ENCODE results near the gene NCSTN. TPM values are rescaled to one million over a fixed set of nuclear protein-coding genes. Genes with fewer than 3 reads are reported as not detected.

The NCSTN gene
- total RNA-seq, 3 donors from 2014 or later: 52.0 to 61.7 (median 60.5) TPM

GRCh38 chr1:160338580-160338979 lies 4.6 kb upstream of the NCSTN start:
- DNase-seq (no peak), ATAC-seq (no peak)
- no peaks in the 10 kb centered on the region for H3K9me3 Mint-ChIP-seq
- H3K4me1 Mint-ChIP-seq (ENCODE audit: low read depth): peaks cover 36% of the 10 kb centered on the region
- H3K4me3 Mint-ChIP-seq: no peak overlapping the region
- H3K27me3 Mint-ChIP-seq (ENCODE audit: low read depth): no peaks in the 10 kb centered on the region
- peaks cover 41% of the 10 kb centered on the region for H3K36me3 Mint-ChIP-seq (ENCODE audit: insufficient read depth)

- peaks cover 33% of the 10 kb centered on the region for H3K36me3 Mint-ChIP-seq (ENCODE audit: insufficient read depth)
- no peak overlapping the region for H3K4me3 Mint-ChIP-seq
- no peak for ATAC-seq
- H3K27me3 Mint-ChIP-seq (ENCODE audit: low read depth): no peaks in the 10 kb centered on the region
- no peak for DNase-seq
- H3K9me3 Mint-ChIP-seq: no peaks in the 10 kb centered on the region
- H3K4me1 Mint-ChIP-seq (ENCODE audit: low read depth): peaks cover 47% of the 10 kb centered on the region
These were observed 3.0 kb upstream of the NCSTN start for GRCh38 chr1:160340146-160340545.

GRCh38 chr1:160340866-160341265 lies 2.3 kb upstream of the NCSTN start:
- Mint-ChIP-seq H3K27me3 (ENCODE audit: low read depth) (no peaks in the 10 kb centered on the region), H3K36me3 (ENCODE audit: insufficient read depth) (peaks cover 33% of the 10 kb centered on the region)
- ATAC-seq: no peak

GRCh38 chr1:160342526-160342925 lies 657 bp upstream of the NCSTN start:
- H3K9me3 Mint-ChIP-seq: no peaks in the 10 kb centered on the region
- H3K4me3 Mint-ChIP-seq: peak overlapping the region; percentile 100
- no peaks in the 10 kb centered on the region for H3K27me3 Mint-ChIP-seq (ENCODE audit: low read depth)
- ATAC-seq (peak; percentile 2 to 13), DNase-seq (no peak)
- H3K36me3 Mint-ChIP-seq (ENCODE audit: insufficient read depth): peaks cover 33% of the 10 kb centered on the region
- peaks cover 53% of the 10 kb centered on the region for H3K4me1 Mint-ChIP-seq (ENCODE audit: low read depth)

More at GRCh38 chr1:160340866-160341265, 2.3 kb upstream of the NCSTN start:
- no peak for DNase-seq
- Mint-ChIP-seq H3K4me1 (ENCODE audit: low read depth) (peaks cover 47% of the 10 kb centered on the region), H3K4me3 (peak overlapping the region; percentile 7), H3K9me3 (no peaks in the 10 kb centered on the region)

- Mint-ChIP-seq H3K27me3 (ENCODE audit: low read depth) (no peaks in the 10 kb centered on the region), H3K36me3 (ENCODE audit: insufficient read depth) (peaks cover 18% of the 10 kb centered on the region), H3K4me1 (ENCODE audit: low read depth) (peaks cover 44% of the 10 kb centered on the region), H3K4me3 (peak overlapping the region; percentile 100), H3K9me3 (no peaks in the 10 kb centered on the region)
- ATAC-seq (no peak), DNase-seq (no peak)
These were observed 1.1 kb downstream of the NCSTN start for GRCh38 chr1:160344241-160344640.

GRCh38 chr1:160344936-160345335 lies 1.8 kb downstream of the NCSTN start:
- DNase-seq: no peak
- Mint-ChIP-seq H3K36me3 (ENCODE audit: insufficient read depth) (peaks cover 18% of the 10 kb centered on the region), H3K4me3 (peak overlapping the region; percentile 100), H3K9me3 (no peaks in the 10 kb centered on the region), H3K4me1 (ENCODE audit: low read depth) (peaks cover 40% of the 10 kb centered on the region), H3K27me3 (ENCODE audit: low read depth) (no peaks in the 10 kb centered on the region)
- no peak for ATAC-seq

GRCh38 chr1:160346463-160346862 lies 3.3 kb downstream of the NCSTN start:
- ATAC-seq: no peak
- Mint-ChIP-seq H3K36me3 (ENCODE audit: insufficient read depth) (peaks cover 24% of the 10 kb centered on the region), H3K27me3 (ENCODE audit: low read depth) (no peaks in the 10 kb centered on the region)

GRCh38 chr1:160346958-160347357 lies 3.8 kb downstream of the NCSTN start:
- H3K27me3 Mint-ChIP-seq (ENCODE audit: low read depth): no peaks in the 10 kb centered on the region
- ATAC-seq: no peak
- DNase-seq: no peak
- no peak overlapping the region for H3K4me3 Mint-ChIP-seq
- H3K36me3 Mint-ChIP-seq (ENCODE audit: insufficient read depth): peaks cover 27% of the 10 kb centered on the region
- peaks cover 21% of the 10 kb centered on the region for H3K4me1 Mint-ChIP-seq (ENCODE audit: low read depth)
- no peaks in the 10 kb centered on the region for H3K9me3 Mint-ChIP-seq

More at GRCh38 chr1:160346463-160346862, 3.3 kb downstream of the NCSTN start:
- no peak overlapping the region for H3K4me3 Mint-ChIP-seq
- no peaks in the 10 kb centered on the region for H3K9me3 Mint-ChIP-seq
- peaks cover 25% of the 10 kb centered on the region for H3K4me1 Mint-ChIP-seq (ENCODE audit: low read depth)
- DNase-seq: no peak

- ATAC-seq: no peak
These were observed 8.4 kb downstream of the NCSTN start for GRCh38 chr1:160351629-160352028.

GRCh38 chr1:160352555-160352954 lies 9.4 kb downstream of the NCSTN start:
- DNase-seq: no peak
- H3K36me3 Mint-ChIP-seq (ENCODE audit: insufficient read depth): peaks cover 58% of the 10 kb centered on the region
- no peak for ATAC-seq

More at GRCh38 chr1:160351629-160352028, 8.4 kb downstream of the NCSTN start:
- Mint-ChIP-seq H3K9me3 (no peaks in the 10 kb centered on the region), H3K4me1 (ENCODE audit: low read depth) (peaks cover 6% of the 10 kb centered on the region), H3K27me3 (ENCODE audit: low read depth) (no peaks in the 10 kb centered on the region), H3K4me3 (no peak overlapping the region), H3K36me3 (ENCODE audit: insufficient read depth) (peaks cover 57% of the 10 kb centered on the region)
- no peak for DNase-seq

GRCh38 chr1:160353223-160353622 lies 10.0 kb downstream of the NCSTN start:
- no peak for DNase-seq
- H3K36me3 Mint-ChIP-seq (ENCODE audit: insufficient read depth): peaks cover 65% of the 10 kb centered on the region
- H3K27me3 Mint-ChIP-seq (ENCODE audit: low read depth): no peaks in the 10 kb centered on the region
- no peaks in the 10 kb centered on the region for H3K9me3 Mint-ChIP-seq
- H3K4me1 Mint-ChIP-seq (ENCODE audit: low read depth): no peaks in the 10 kb centered on the region
- no peak for ATAC-seq
- no peak overlapping the region for H3K4me3 Mint-ChIP-seq

More at GRCh38 chr1:160352555-160352954, 9.4 kb downstream of the NCSTN start:
- no peak overlapping the region for H3K4me3 Mint-ChIP-seq
- H3K27me3 Mint-ChIP-seq (ENCODE audit: low read depth): no peaks in the 10 kb centered on the region
- H3K4me1 Mint-ChIP-seq (ENCODE audit: low read depth): no peaks in the 10 kb centered on the region
- H3K9me3 Mint-ChIP-seq: no peaks in the 10 kb centered on the region

GRCh38 chr1:160354388-160354985 lies 11.3 kb downstream of the NCSTN start:
- Mint-ChIP-seq H3K4me3 (no peak overlapping the region), H3K4me1 (ENCODE audit: low read depth) (no peaks in the 10 kb centered on the region), H3K27me3 (ENCODE audit: low read depth) (no peaks in the 10 kb centered on the region), H3K36me3 (ENCODE audit: insufficient read depth) (peaks cover 71% of the 10 kb centered on the region), H3K9me3 (no peaks in the 10 kb centered on the region)
- DNase-seq (no peak), ATAC-seq (peak in 1 of 2 donors; percentile 55)

GRCh38 chr1:160357286-160358002 lies 14.3 kb downstream of the NCSTN start:
- H3K27me3 Mint-ChIP-seq (ENCODE audit: low read depth): no peaks in the 10 kb centered on the region
- DNase-seq: no peak
- no peak for ATAC-seq
- H3K4me3 Mint-ChIP-seq: no peak overlapping the region
- peaks cover 2% of the 10 kb centered on the region for H3K4me1 Mint-ChIP-seq (ENCODE audit: low read depth)
- no peaks in the 10 kb centered on the region for H3K9me3 Mint-ChIP-seq
- H3K36me3 Mint-ChIP-seq (ENCODE audit: insufficient read depth): peaks cover 56% of the 10 kb centered on the region

- no peak for DNase-seq
- peaks cover 2% of the 10 kb centered on the region for H3K4me1 Mint-ChIP-seq (ENCODE audit: low read depth)
- no peak overlapping the region for H3K4me3 Mint-ChIP-seq
- H3K27me3 Mint-ChIP-seq (ENCODE audit: low read depth): no peaks in the 10 kb centered on the region
- ATAC-seq: no peak
- H3K36me3 Mint-ChIP-seq (ENCODE audit: insufficient read depth): peaks cover 54% of the 10 kb centered on the region
- no peaks in the 10 kb centered on the region for H3K9me3 Mint-ChIP-seq
These were observed 14.9 kb downstream of the NCSTN start for GRCh38 chr1:160358073-160358472.

Measured in activated T-cell treated with anti-CD3 and anti-CD28 coated beads, Interleukin-2, amount 50 U/mL, for 4 hours (primary cell).